Thyroid gland (tissue), 4 donors: ENCODE data around the gene CTNNB1. TPM values are rescaled to one million over a fixed set of nuclear protein-coding genes. Genes with fewer than 3 reads are reported as not detected.

ENCODE experiments used
- DNase-seq, 2 donors: peaks; one replicate each; pipeline ENCODE4 v3.0.0-alpha.2; 2019
- H3K27ac ChIP-seq, 3 donors: fragments of 200-600 bp; sonication (generic); 1 replicate in 2 of 3; 2 replicates in 1 of 3; pipeline ENCODE4 v1.5.1; 2016 to 2019; ENCODE audit warnings: mild to moderate bottlenecking in 1 of 3, moderate library complexity in 1 of 3
- H3K27me3 ChIP-seq: fragments of 200-600 bp; sonication (generic); one replicate; pipeline ENCODE4 v1.5.1; 2019
- H3K36me3 ChIP-seq, 2 donors: fragments of 200-600 bp; sonication (generic); one replicate each; pipeline ENCODE4 v1.5.1; 2016 to 2019
- H3K4me1 ChIP-seq, 2 donors: fragments of 200-600 bp; sonication (generic); one replicate each; pipeline ENCODE4 v1.5.1; 2017 to 2019
- H3K4me3 ChIP-seq, 3 donors: fragments of 200-600 bp; sonication (generic); replicated peaks in 1 of 3; 1 replicate in 2 of 3; 2 replicates in 1 of 3; pipeline ENCODE4 v1.5.1; 2016; ENCODE audit warnings: mild to moderate bottlenecking in 1 of 3
- H3K9me3 ChIP-seq: fragments of 200-600 bp; sonication (generic); one replicate; pipeline ENCODE4 v1.5.1; 2017
- POLR2A ChIP-seq, 2 donors: fragments of 450-650 bp; IDR thresholded peaks; one replicate each; pipeline ENCODE4 v1.6.1; 2017; ENCODE audit warnings: antibody characterized with exemption in 2 of 2, mild to moderate bottlenecking in 2 of 2, moderate library complexity in 1 of 2
- WGBS, 2 donors: methylation state at CpG; one replicate each; pipeline ENCODE4 v1.1.5; 2017; 5-methylcytosine and 5-hydroxymethylcytosine counted together
- intact Hi-C: fragments of 100-400 bp; cut with DNase I; formaldehyde crosslinking; loops from one replicate; pipeline ENCODE4 v1.15.1; 2023
- total RNA-seq, 4 donors: library from RNA; depleted of rRNA; stranded (reverse); fragments of >200 nt; gene quantifications; one replicate each; pipeline ENCODE4 v1.2.3, GENCODE V29; 2016
- TF ChIP-seq, protein P1 (sequence below), 6 experiments: fragments of 200-600 bp in 3 of 6; fragments of 450-650 bp in 3 of 6; sonication (generic) in 3 of 6; IDR thresholded peaks; one replicate each; pipeline ENCODE4 v1.5.1; 2016 to 2019; ENCODE audit warnings: antibody characterized with exemption in 6 of 6, mild to moderate bottlenecking in 2 of 6, inconsistent platforms in 1 of 6, moderate library complexity in 1 of 6

Gene CTNNB1
- total RNA-seq, 4 donors from 2014 or later = 454 to 784 (median 579) TPM

DNA sequence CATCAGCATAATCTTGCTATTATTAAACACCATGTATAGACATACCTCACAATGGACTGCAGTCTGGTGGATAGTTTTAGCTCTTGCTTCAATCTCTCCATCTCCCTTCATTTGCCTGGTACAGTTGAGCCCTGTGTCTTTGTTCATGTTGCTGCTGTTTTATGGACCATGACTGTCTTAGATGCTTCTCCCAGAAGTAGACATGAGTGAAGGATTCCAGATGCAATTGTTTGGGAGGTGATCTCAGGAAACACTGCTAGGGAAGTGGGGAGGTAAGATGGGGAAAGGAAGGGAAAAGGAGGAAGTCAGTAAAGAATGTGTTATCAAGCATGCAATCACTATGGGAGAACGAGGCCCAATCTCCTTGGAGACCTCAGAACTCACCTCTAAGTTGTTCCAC lies 36.3 kb upstream of the CTNNB1 start:
- 30 to 76% methylated on average over 1 of the region's 1 CpG for whole genome bisulfite sequencing, 2 donors
- no peaks in the 10 kb centered on the region for H3K36me3 ChIP-seq
- H3K27ac ChIP-seq = no peak overlapping the region
- intact Hi-C loops = no loop called here
- H3K4me1 ChIP-seq = no peaks in the 10 kb centered on the region
- H3K9me3 ChIP-seq = no peaks in the 10 kb centered on the region
- H3K4me3 ChIP-seq = no peak overlapping the region
- DNase-seq = no peak
- no peaks in the 10 kb centered on the region for H3K27me3 ChIP-seq
- no peak for TF ChIP-seq POLR2A (IDR thresholded peaks at IDR 0.05)
- TF ChIP-seq, protein P1, sequence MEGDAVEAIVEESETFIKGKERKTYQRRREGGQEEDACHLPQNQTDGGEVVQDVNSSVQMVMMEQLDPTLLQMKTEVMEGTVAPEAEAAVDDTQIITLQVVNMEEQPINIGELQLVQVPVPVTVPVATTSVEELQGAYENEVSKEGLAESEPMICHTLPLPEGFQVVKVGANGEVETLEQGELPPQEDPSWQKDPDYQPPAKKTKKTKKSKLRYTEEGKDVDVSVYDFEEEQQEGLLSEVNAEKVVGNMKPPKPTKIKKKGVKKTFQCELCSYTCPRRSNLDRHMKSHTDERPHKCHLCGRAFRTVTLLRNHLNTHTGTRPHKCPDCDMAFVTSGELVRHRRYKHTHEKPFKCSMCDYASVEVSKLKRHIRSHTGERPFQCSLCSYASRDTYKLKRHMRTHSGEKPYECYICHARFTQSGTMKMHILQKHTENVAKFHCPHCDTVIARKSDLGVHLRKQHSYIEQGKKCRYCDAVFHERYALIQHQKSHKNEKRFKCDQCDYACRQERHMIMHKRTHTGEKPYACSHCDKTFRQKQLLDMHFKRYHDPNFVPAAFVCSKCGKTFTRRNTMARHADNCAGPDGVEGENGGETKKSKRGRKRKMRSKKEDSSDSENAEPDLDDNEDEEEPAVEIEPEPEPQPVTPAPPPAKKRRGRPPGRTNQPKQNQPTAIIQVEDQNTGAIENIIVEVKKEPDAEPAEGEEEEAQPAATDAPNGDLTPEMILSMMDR (IDR thresholded peaks at IDR 0.05) = no peak

DNA sequence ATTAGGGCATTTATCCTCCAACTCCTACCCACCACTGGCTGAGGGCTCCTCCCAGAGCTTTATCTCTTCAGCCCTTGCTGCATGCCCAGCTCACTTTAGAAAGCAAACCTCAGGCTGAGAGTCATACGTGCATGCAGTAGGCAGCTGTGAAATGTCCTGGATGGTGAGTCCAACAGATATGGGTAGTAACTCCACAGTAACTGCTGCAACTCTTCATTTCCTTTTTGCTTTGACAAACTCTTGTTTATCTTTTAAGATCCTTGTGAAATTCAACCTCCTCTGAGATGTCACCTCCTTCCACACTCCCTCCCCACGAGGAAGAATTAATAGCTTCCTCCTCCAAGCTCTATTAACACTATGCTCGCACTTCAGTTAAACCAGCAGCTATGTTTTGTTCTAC lies 35.9 kb upstream of the CTNNB1 start:
- intact Hi-C loops = no loop called here
- DNase-seq = no peak
- Histone ChIP-seq H3K4me1 (no peaks in the 10 kb centered on the region), H3K27ac (no peak overlapping the region), H3K27me3 (no peaks in the 10 kb centered on the region), H3K4me3 (no peak overlapping the region), H3K9me3 (no peaks in the 10 kb centered on the region), H3K36me3 (no peaks in the 10 kb centered on the region)
- WGBS, 2 donors = 71 to 76% methylated on average over 3 of the region's 3 CpGs
- TF ChIP-seq, protein P1 (IDR thresholded peaks at IDR 0.05) = no peak
- no peak for TF ChIP-seq POLR2A (IDR thresholded peaks at IDR 0.05)

DNA sequence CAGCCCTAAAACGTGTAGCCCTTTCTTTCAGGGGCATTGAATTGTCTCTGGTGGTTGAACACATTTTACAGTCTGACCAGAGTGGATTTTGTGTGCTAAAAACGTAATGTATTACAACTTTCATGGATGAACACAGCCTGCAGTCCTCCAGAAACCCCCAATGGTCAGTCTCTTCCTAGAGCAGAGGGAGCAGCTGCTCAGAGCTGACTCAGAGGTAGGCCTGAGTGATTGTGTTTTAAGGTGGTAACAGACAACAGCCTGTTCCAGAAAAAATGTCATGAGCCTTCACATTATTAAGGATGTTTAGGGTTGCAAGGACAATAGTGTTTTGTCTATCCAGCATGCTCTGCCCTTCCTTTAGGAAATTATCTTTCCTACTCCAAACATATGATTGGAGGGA lies 34.5 kb upstream of the CTNNB1 start:
- Histone ChIP-seq H3K27me3 (no peaks in the 10 kb centered on the region), H3K9me3 (no peaks in the 10 kb centered on the region), H3K4me1 (no peaks in the 10 kb centered on the region), H3K36me3 (no peaks in the 10 kb centered on the region), H3K4me3 (no peak overlapping the region), H3K27ac (no peak overlapping the region)
- TF ChIP-seq, protein P1 (IDR thresholded peaks at IDR 0.05) = no peak
- 67 to 83% methylated on average over 2 of the region's 2 CpGs for WGBS, 2 donors
- no peak for DNase-seq
- intact Hi-C loops = no loop called here

DNA sequence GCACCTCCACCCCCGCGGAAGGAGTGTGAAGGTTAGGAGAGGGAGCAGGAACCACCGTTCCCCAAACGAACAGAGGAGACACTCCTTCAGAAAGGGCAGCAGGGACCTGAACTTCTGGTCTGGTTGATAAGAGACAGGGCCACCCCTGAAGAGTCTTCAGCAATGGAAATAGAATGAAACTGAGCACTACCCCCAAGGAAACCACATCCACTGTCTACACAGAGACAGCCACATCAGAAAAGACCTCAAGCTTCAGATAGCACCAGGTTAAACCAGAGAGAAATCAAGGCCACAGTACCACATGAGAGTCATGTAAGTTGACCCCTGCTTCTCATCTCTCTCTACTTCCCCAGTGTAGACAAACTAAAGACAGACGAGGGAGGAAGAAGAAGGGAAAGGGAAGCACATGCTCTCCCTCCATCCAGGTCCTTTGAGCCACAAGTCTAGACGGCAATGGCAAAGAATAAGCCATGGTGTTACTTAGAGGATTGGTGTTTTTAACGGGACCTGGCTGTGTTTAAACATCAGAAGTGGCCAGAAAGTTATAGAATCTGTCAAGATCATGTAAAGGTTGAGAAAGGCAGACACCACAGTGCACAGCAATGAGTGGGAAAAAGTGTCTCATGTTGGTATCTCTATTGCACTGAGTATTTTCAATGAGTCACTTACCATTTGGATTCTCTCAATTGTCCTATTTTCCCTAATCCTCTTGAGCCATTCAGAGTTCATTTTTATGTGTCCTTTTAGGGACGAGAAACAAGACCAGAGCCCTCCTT lies 31.4 kb upstream of the CTNNB1 start:
- no peaks in the 10 kb centered on the region for H3K4me1 ChIP-seq
- no peak for DNase-seq
- WGBS, 2 donors = 82 to 92% methylated on average over 8 of the region's 8 CpGs
- no peaks in the 10 kb centered on the region for H3K27me3 ChIP-seq
- no peak overlapping the region for H3K27ac ChIP-seq
- no peaks in the 10 kb centered on the region for H3K9me3 ChIP-seq
- H3K36me3 ChIP-seq = no peaks in the 10 kb centered on the region
- no peak overlapping the region for H3K4me3 ChIP-seq
- intact Hi-C loops = no loop called here
- no peak for TF ChIP-seq POLR2A (IDR thresholded peaks at IDR 0.05)
- TF ChIP-seq, protein P1 (IDR thresholded peaks at IDR 0.05) = no peak

DNA sequence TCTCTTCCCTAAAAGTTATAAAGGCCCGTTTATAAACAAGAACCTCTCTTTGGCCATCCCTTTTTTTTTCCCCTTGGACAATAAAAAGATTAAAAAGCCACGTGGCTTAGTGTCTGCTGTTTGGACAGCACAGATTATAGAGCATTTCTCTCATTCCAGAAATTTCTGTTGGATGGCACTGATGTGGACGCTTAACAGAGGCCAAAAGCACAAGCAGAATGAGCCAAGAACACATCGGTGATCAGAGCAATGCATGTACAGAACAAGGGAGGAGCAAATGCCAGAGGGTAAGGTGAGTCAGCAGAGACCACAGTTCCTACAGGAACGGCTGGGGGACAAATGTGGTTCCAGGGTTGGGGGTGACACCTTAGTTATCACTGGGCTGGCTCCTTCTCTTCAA lies 30.3 kb upstream of the CTNNB1 start:
- no peaks in the 10 kb centered on the region for H3K4me1 ChIP-seq
- no peak for DNase-seq
- no peak overlapping the region for H3K27ac ChIP-seq
- H3K4me3 ChIP-seq = no peak overlapping the region
- H3K9me3 ChIP-seq = no peaks in the 10 kb centered on the region
- WGBS, 2 donors = 67 to 83% methylated on average over 5 of the region's 5 CpGs
- no peaks in the 10 kb centered on the region for H3K36me3 ChIP-seq
- intact Hi-C loops = no loop called here
- no peak for TF ChIP-seq POLR2A (IDR thresholded peaks at IDR 0.05)
- TF ChIP-seq, protein P1 (IDR thresholded peaks at IDR 0.05) = no peak
- no peaks in the 10 kb centered on the region for H3K27me3 ChIP-seq
